ENCODE measurements around the gene FSTL1.

The FSTL1 gene

GRCh38 chr3:120421926-120422325 is 28.9 kb downstream of the FSTL1 start:
- ChIA-PET CTCF (interaction anchor here (3.1 kb wide), 1 partner anchor 137 kb away, joined by 17 read pairs; no protein-coding TSS in a partner anchor), POLR2A (no interaction called here)
- no peak for TF ChIP-seq OVOL3 (tag by site-specific recombination; IDR thresholded peaks at IDR 0.05)
- no peak for TF ChIP-seq KLF10 (tag by site-specific recombination; IDR thresholded peaks at IDR 0.05)
- TF ChIP-seq ZBTB8A (tag by site-specific recombination; IDR thresholded peaks at IDR 0.05): no peak
- TF ChIP-seq YY1 (tag by site-specific recombination; IDR thresholded peaks at IDR 0.05): no peak
- TF ChIP-seq ZNF629 (tag by site-specific recombination; IDR thresholded peaks at IDR 0.05): no peak
- TF ChIP-seq ZNF645 (tag by site-specific recombination; IDR thresholded peaks at IDR 0.05): no peak
- TF ChIP-seq ZNF341 (tag by site-specific recombination; IDR thresholded peaks at IDR 0.05; ENCODE audit: low read depth): no peak
- no peak for TF ChIP-seq ZFP41 (tag by site-specific recombination; IDR thresholded peaks at IDR 0.05; ENCODE audit: borderline replicate concordance)
- TF ChIP-seq RBAK (tag by site-specific recombination; IDR thresholded peaks at IDR 0.05): no peak
- TF ChIP-seq YY2 (tag by site-specific recombination; IDR thresholded peaks at IDR 0.05): no peak
- TF ChIP-seq ZSCAN16 (tag by site-specific recombination; IDR thresholded peaks at IDR 0.05): no peak
- TF ChIP-seq TRIM28 (IDR thresholded peaks at IDR 0.05; ENCODE audit: borderline replicate concordance, low read length): no peak
- no peak for TF ChIP-seq ZNF521 (tag by site-specific recombination; IDR thresholded peaks at IDR 0.05)
- no peak for TF ChIP-seq ZNF670 (tag by site-specific recombination; IDR thresholded peaks at IDR 0.05; ENCODE audit: low read depth)
- no peak for TF ChIP-seq SALL2 (tag by site-specific recombination; IDR thresholded peaks at IDR 0.05; ENCODE audit: borderline replicate concordance)
- no peak for TF ChIP-seq ZNF169 (tag by site-specific recombination; IDR thresholded peaks at IDR 0.05)
- no peak for TF ChIP-seq ZNF19 (tag by site-specific recombination; IDR thresholded peaks at IDR 0.05; ENCODE audit: low read depth)
- peaks cover 0 to 14% of the 10 kb centered on the region in 2 experiments; a peak in 1 of 3 replicates for H3K36me3 ChIP-seq (ENCODE audit: control insufficient read depth in 2 of 2, insufficient read depth in 1 of 2, low read length in 2 of 2)
- H3K4me3 ChIP-seq (ENCODE audit: low read depth, low read length): no peak overlapping the region
- no peak overlapping the region for H3K27ac ChIP-seq (ENCODE audit: extremely low read depth, low read depth, low read length)
- H3K9me3 ChIP-seq (ENCODE audit: control insufficient read depth, insufficient read depth, low read depth, low read length): no peaks in the 10 kb centered on the region
- no peaks in the 10 kb centered on the region for H3K4me1 ChIP-seq (ENCODE audit: control insufficient read depth, insufficient read depth, low read length)

- H3K36me3 ChIP-seq (ENCODE audit: control insufficient read depth in 2 of 2, insufficient read depth in 1 of 2, low read length in 2 of 2): peaks cover 0 to 11% of the 10 kb centered on the region in 2 experiments; a peak in 1 of 3 replicates
- no peak overlapping the region for H3K27ac ChIP-seq (ENCODE audit: extremely low read depth, low read depth, low read length)
- no peaks in the 10 kb centered on the region for H3K9me3 ChIP-seq (ENCODE audit: control insufficient read depth, insufficient read depth, low read depth, low read length)
- no peak for TF ChIP-seq SP3 (tag by site-specific recombination; IDR thresholded peaks at IDR 0.05)
- TF ChIP-seq PRDM10 (tag by site-specific recombination; IDR thresholded peaks at IDR 0.05): 0 out of 2 replicates have a peak, but pooled peaks have one; percentile 34
- H3K4me1 ChIP-seq (ENCODE audit: control insufficient read depth, insufficient read depth, low read length): no peaks in the 10 kb centered on the region
- ChIA-PET POLR2A (no interaction called here), CTCF (interaction anchor here (0.6 to 3.1 kb wide), 3 partner anchors 14 to 138 kb away, joined by 3 to 17 read pairs (median 3); no protein-coding TSS in a partner anchor)
- H3K4me3 ChIP-seq (ENCODE audit: low read depth, low read length): no peak overlapping the region
These were observed 29.8 kb downstream of the FSTL1 start for GRCh38 chr3:120420928-120421551.
